Mammary epithelial cell (primary cell): Measurements from ENCODE around the gene SPECC1L.

Experiments used
- EZH2 ChIP-seq: IDR thresholded peaks from 2 replicates; pipeline ENCODE4 v1.6.1; 2012; ENCODE audit warnings: low read length, inconsistent platforms, borderline replicate concordance
- TF ChIP-seq, protein P1 (sequence below), 2 donors: IDR thresholded peaks in 1 of 2; conservative IDR thresholded peaks in 1 of 2; 2 replicates each; pipeline ENCODE4 v1.5.1; 2011 to 2012; ENCODE audit warnings: inconsistent platforms in 2 of 2, low read length in 2 of 2, mild to moderate bottlenecking in 2 of 2, control low read depth in 1 of 2, low read depth in 1 of 2; ENCODE audit not compliant: insufficient read depth in 1 of 2; ENCODE audit errors: extremely low read depth in 1 of 2

DNA sequence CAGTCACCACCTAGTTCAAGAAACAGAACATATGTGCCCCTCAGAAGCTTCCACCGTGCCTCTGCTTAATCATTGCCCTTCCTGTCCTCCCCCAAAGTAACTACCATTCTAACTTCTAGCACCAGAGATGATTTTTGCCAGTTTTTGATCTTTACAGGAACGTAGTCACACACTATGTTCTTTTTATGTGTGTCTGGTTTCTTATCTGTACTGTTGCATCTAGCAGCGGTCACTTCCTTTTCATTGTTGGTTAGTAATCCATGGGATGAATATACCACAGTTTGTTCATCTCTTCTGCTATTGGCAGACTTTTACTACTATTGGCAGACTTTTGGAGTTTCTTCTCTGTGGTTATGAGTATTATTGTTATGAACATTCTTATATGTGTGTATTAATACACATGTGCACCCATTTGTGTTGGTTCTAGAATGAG lies 34.6 kb downstream of the SPECC1L start:
- no peak for TF ChIP-seq EZH2
- TF ChIP-seq, protein P1, sequence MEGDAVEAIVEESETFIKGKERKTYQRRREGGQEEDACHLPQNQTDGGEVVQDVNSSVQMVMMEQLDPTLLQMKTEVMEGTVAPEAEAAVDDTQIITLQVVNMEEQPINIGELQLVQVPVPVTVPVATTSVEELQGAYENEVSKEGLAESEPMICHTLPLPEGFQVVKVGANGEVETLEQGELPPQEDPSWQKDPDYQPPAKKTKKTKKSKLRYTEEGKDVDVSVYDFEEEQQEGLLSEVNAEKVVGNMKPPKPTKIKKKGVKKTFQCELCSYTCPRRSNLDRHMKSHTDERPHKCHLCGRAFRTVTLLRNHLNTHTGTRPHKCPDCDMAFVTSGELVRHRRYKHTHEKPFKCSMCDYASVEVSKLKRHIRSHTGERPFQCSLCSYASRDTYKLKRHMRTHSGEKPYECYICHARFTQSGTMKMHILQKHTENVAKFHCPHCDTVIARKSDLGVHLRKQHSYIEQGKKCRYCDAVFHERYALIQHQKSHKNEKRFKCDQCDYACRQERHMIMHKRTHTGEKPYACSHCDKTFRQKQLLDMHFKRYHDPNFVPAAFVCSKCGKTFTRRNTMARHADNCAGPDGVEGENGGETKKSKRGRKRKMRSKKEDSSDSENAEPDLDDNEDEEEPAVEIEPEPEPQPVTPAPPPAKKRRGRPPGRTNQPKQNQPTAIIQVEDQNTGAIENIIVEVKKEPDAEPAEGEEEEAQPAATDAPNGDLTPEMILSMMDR (conservative IDR thresholded peaks at IDR 0.05 in 1 of 2, IDR thresholded peaks at IDR 0.05 in 1 of 2; ENCODE audit: extremely low read depth in 1 of 2, insufficient read depth in 1 of 2, low read depth in 1 of 2, low read length in 2 of 2): no peak
